HG02943 (cell line): ENCODE data around the gene BOLA2.
"Not testable (repeated sequence)": the region's sequence is repeated elsewhere in the genome, so short reads cannot be mapped to it uniquely, and the experiment has no call there.

Experiments
- ATAC-seq: cut with Tn5 transposase; IDR thresholded peaks from one replicate; pipeline ENCODE4 v1.9.1; 2021; ENCODE audit warnings: mild to moderate bottlenecking, low read depth, moderate library complexity; ENCODE audit not compliant: unreplicated experiment

The BOLA2 gene

GRCh38 chr16:29454269-29454668, at the start of gene BOLA2, which contains the start of gene SLX1B:
BOLA2 (minus strand) TSS chr16:29454351; CDS start chr16:29454253, 98 bp downstream.
SLX1B (plus strand) TSS chr16:29454533.
- ATAC-seq, result peak; percentile 80

GRCh38 chr16:29482276-29482675, 28.1 kb upstream of the BOLA2 start:
- ATAC-seq, result not testable (repeated sequence)

GRCh38 chr16:29472065-29472464, 17.9 kb upstream of the BOLA2 start:
- ATAC-seq, result not testable (repeated sequence)

- ATAC-seq, result not testable (repeated sequence)
Observed at GRCh38 chr16:29469660-29470059, 15.5 kb upstream of the BOLA2 start.

GRCh38 chr16:29467654-29468366, 13.7 kb upstream of the BOLA2 start:
- not testable (repeated sequence) for ATAC-seq

- ATAC-seq, result not testable (repeated sequence)
Observed at GRCh38 chr16:29466904-29467303, 12.8 kb upstream of the BOLA2 start.

GRCh38 chr16:29465985-29466824, 12.1 kb upstream of the BOLA2 start:
- ATAC-seq, result not testable (repeated sequence)

- not testable (repeated sequence) for ATAC-seq
Observed at GRCh38 chr16:29460647-29461030, 6.5 kb upstream of the BOLA2 start.

- ATAC-seq, result not testable (repeated sequence)
Observed at GRCh38 chr16:29459706-29460646, 5.8 kb upstream of the BOLA2 start, which contains the start of gene SULT1A4. SULT1A4 (plus strand) TSS chr16:29459913; CDS start chr16:29461386, 1,473 bp downstream.

GRCh38 chr16:29457660-29458059, 3.5 kb upstream of the BOLA2 start:
- not testable (repeated sequence) for ATAC-seq

GRCh38 chr16:29454828-29455227, 677 bp upstream of the BOLA2 start:
- peak; percentile 57 for ATAC-seq

- peak; percentile 3 for ATAC-seq
Observed at GRCh38 chr16:29453754-29454153, 397 bp downstream of the BOLA2 start.

- not testable (repeated sequence) for ATAC-seq
Observed at GRCh38 chr16:29425390-29425789, 28.8 kb downstream of the BOLA2 start.

GRCh38 chr16:29423587-29423986, 30.6 kb downstream of the BOLA2 start:
- not testable (repeated sequence) for ATAC-seq

GRCh38 chr16:29405249-29405648, 48.9 kb downstream of the BOLA2 start:
- not testable (repeated sequence) for ATAC-seq
